Activated naive CD8-positive, alpha-beta T cell treated with anti-CD3 and anti-CD28 coated beads, Interleukin-2, amount 50 U/mL, for 16 hours (primary cell): ENCODE results near the gene ACSM3.
"Not testable (repeated sequence)": the region's sequence is repeated elsewhere in the genome, so short reads cannot be mapped to it uniquely, and the experiment has no call there.

Experiments used
- DNase-seq: peaks from one replicate; pipeline ENCODE4 v3.0.0-alpha.2; 2020; ENCODE audit warnings: low read depth, low spot score

ACSM3 gene

GRCh38 chr16:20755238-20755637 lies 8.6 kb upstream of the ACSM3 start:
- DNase-seq, result no peak

DNA sequence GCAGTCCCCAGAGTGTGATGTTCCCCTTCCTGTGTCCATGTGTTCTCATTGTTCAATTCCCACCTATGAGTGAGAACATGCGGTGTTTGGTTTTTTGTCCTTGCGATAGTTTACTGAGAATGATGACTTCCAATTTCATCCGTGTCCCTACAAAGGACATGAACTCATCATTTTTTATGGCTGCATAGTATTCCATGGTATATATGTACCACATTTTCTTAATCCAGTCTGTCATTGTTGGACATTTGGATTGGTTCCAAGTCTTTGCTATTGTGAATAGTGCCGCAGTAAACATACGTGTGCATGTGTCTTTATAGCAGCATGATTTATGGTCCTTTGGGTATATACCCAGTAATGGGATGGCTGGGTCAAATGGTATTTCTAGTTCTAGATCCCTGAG lies 8.0 kb upstream of the ACSM3 start:
- not testable (repeated sequence) for DNase-seq

DNA sequence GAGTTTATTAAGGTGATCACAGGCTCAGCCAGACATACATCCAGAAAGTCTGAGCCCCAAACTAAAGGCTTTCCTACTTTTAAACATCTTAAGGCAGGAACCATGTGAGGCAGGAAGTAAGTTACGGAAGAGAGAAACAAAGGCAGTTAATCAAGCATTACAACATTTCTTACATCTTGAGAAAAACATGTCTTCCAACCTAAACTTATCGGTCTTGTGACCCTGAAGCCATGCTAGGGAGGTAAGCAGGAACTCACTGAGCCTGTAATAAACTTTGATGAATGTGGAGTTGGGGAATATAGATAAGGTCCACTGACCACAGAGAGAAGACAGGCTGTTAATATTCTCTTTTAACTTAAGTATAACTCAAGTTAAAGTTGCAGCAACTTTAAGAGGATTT lies 3.5 kb upstream of the ACSM3 start:
- DNase-seq, result no peak

GRCh38 chr16:20761175-20761574 lies 2.6 kb upstream of the ACSM3 start:
- DNase-seq, result no peak

- DNase-seq, result no peak
These were observed 1.2 kb upstream of the ACSM3 start for GRCh38 chr16:20762404-20763123.

GRCh38 chr16:20764448-20764847 lies 634 bp downstream of the ACSM3 start:
- DNase-seq, result not testable (repeated sequence)

GRCh38 chr16:20765732-20766131 lies 1.9 kb downstream of the ACSM3 start:
- no peak for DNase-seq

GRCh38 chr16:20766294-20766693 lies 2.5 kb downstream of the ACSM3 start:
- no peak for DNase-seq

- DNase-seq, result no peak
These were observed 3.8 kb downstream of the ACSM3 start for GRCh38 chr16:20767577-20767976.

DNA sequence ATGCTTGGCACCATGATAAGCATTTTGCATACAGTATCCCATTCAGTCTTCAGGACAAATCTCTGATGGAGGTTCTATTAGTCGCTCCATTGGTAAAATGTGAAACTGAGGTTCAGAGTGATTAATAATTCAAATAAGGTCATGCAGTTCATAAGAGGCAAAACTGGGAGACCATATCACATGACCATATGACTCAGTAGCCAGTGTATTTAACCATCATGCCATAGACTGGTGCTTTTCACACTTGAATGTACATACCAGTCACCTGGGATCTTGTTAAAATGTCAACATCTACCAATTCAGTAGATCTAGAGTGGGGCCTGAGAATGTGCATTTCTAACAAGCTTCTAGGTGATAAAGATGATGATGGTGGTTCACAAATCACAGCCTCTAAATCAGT lies 4.3 kb downstream of the ACSM3 start:
- no peak for DNase-seq

- DNase-seq, result no peak
These were observed 5.0 kb downstream of the ACSM3 start for GRCh38 chr16:20768818-20769217.

- DNase-seq, result no peak
These were observed 9.9 kb downstream of the ACSM3 start for GRCh38 chr16:20773679-20774078.

GRCh38 chr16:20774703-20775362 lies 11.0 kb downstream of the ACSM3 start:
- no peak for DNase-seq

- no peak for DNase-seq
These were observed 17.9 kb downstream of the ACSM3 start for GRCh38 chr16:20781697-20782096.

- DNase-seq, result no peak
These were observed 18.7 kb downstream of the ACSM3 start for GRCh38 chr16:20782470-20782869.

GRCh38 chr16:20784204-20784603 lies 20.4 kb downstream of the ACSM3 start:
- no peak for DNase-seq

DNA sequence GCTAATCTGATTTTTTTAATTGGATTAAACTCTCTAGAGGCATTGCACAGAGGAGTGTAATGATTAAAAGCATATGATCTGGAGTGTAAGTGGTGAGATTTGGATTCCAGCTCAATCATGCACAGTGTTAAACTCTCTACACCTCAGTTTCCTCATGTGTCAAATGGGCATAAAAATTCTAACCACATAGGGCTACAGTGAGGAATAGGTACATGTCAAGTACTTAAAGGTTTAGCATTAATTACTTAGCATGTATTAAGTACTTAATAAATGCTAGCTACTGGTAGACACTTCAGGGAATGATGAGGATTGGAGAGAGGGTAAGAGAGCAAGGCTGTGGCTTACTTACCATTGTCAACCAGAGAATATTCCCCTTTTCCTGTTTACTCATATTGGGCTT lies 25.3 kb downstream of the ACSM3 start:
- DNase-seq, result no peak

GRCh38 chr16:20791923-20792612 lies 28.3 kb downstream of the ACSM3 start:
- DNase-seq, result no peak

DNA sequence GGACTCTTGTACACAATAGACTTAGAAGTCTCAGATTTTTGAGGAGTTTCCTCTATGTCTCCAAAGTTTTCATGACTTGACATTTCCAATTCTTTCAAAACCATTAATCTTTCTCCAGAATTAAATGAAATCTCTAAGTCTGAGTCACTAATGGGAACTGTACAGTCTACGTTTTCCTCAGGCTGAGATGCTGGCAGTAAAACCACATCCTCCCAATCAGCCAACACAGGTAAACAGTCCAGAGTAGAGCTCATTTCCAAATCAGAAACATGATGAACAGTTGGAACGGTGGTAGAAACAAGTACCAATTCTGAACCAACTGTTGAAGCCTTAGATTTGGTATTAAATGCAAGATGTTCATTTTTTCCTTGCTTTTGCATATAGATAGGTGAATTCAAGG lies 34.5 kb downstream of the ACSM3 start:
- no peak for DNase-seq

- no peak for DNase-seq
These were observed 35.8 kb downstream of the ACSM3 start for GRCh38 chr16:20799599-20799998.

- DNase-seq, result no peak
These were observed 37.5 kb downstream of the ACSM3 start for GRCh38 chr16:20801278-20801677.

- DNase-seq, result no peak
These were observed 39.4 kb downstream of the ACSM3 start for GRCh38 chr16:20803192-20803560.
